Left lung (tissue), 10 donors: ENCODE data around the gene CHFR. TPM values are rescaled to one million over a fixed set of nuclear protein-coding genes. Genes with fewer than 3 reads are reported as not detected.

Experiments used
- ATAC-seq: fragments of 200-7000 bp; cut with Tn5 transposase; one replicate; pipeline ENCODE4 v1.9.1; 2020; ENCODE audit warnings: moderate library complexity
- DNase-seq, 4 donors: peaks; one replicate each; pipeline ENCODE4 v3.0.0-alpha.2; 2013 to 2020
- H3K27ac ChIP-seq, 2 donors: fragments of 200-600 bp; sonication (generic) in 1 of 2; one replicate each; pipeline versions ENCODE4 v1.5.0 to v1.8.0; 2020 to 2021
- H3K27me3 ChIP-seq, 2 donors: fragments of 200-600 bp; sonication (generic) in 1 of 2; one replicate each; pipeline versions ENCODE4 v1.5.0 to v1.8.0; 2020 to 2021
- H3K36me3 ChIP-seq, 2 donors: fragments of 200-600 bp; sonication (generic) in 1 of 2; one replicate each; pipeline versions ENCODE4 v1.5.0 to v1.8.0; 2020 to 2021
- H3K4me1 ChIP-seq, 2 donors: fragments of 200-600 bp; one replicate each; pipeline ENCODE4 v1.8.0; 2021
- H3K4me3 ChIP-seq, 2 donors: fragments of 200-600 bp; sonication (generic) in 1 of 2; one replicate each; pipeline versions ENCODE4 v1.5.0 to v1.8.0; 2020 to 2021; ENCODE audit warnings: mild to moderate bottlenecking in 1 of 2
- H3K9me3 ChIP-seq, 2 donors: fragments of 200-600 bp; sonication (generic) in 1 of 2; one replicate each; pipeline versions ENCODE4 v1.5.0 to v1.8.0; 2020 to 2021
- intact Hi-C, 2 donors: fragments of 100-400 bp; cut with DNase I; formaldehyde crosslinking; loops; one replicate each; pipeline versions ENCODE4 v1.11.2 to v1.14.2; 2022
- polyA plus RNA-seq, 6 donors: library from polyadenylated mRNA; unstranded; fragments of 120-200 nt; gene quantifications; one replicate each; pipeline ENCODE4 v1.2.1, GENCODE V29; 2013; ENCODE audit not compliant: insufficient read length in 6 of 6
- total RNA-seq, 2 donors: library from RNA; stranded (reverse); fragmentation: NEBNext Ultra II Directional; extraction: Animal tissue kit (Norgen Biotek cat#: 25700); gene quantifications; one replicate each; pipeline ENCODE4 v1.2.1, GENCODE V29; 2021
- TF ChIP-seq, protein P1 (sequence below), 2 donors: fragments of 200-600 bp; sonication (generic) in 1 of 2; IDR thresholded peaks; one replicate each; pipeline versions ENCODE4 v1.5.0 to v1.8.0; 2021; ENCODE audit warnings: antibody characterized with exemption in 2 of 2
- donor health status: DM: no; HTN: yes; CAD: no.
- donor health status: DM: no; HTN: no; CAD: no.

The CHFR gene
- total and polyA plus RNA-seq, 8 donors = 21.0 to 62.6 (median 26.4) TPM

DNA sequence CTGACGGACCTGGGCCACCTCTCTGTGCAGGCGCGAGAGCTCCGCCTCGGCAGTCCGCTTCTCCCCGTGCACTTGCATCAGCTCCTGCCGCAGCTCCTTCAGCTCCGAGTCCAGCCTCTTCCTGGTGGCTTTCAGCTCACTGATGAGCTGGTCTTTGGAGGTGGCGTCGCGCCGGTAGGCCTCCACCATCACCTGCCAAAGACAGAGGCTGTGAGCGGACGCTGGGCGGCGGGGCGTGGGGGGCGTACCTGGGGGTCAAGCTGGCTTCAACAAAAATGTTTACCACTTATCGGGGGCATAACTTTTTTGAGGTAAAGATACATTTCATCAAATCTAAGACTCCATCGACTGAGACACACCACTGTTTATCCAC, 98.3 kb downstream of the CHFR start:
- Histone ChIP-seq H3K9me3 (no peaks in the 10 kb centered on the region), H3K27ac (no peak overlapping the region), H3K36me3 (peaks cover 0 to 82% of the 10 kb centered on the region in 2 donors), H3K27me3 (no peaks in the 10 kb centered on the region), H3K4me1 (no peaks in the 10 kb centered on the region), H3K4me3 (no peak overlapping the region)
- intact Hi-C loops = no loop called here
- DNase-seq (no peak), ATAC-seq (no peak)
- TF ChIP-seq, protein P1, sequence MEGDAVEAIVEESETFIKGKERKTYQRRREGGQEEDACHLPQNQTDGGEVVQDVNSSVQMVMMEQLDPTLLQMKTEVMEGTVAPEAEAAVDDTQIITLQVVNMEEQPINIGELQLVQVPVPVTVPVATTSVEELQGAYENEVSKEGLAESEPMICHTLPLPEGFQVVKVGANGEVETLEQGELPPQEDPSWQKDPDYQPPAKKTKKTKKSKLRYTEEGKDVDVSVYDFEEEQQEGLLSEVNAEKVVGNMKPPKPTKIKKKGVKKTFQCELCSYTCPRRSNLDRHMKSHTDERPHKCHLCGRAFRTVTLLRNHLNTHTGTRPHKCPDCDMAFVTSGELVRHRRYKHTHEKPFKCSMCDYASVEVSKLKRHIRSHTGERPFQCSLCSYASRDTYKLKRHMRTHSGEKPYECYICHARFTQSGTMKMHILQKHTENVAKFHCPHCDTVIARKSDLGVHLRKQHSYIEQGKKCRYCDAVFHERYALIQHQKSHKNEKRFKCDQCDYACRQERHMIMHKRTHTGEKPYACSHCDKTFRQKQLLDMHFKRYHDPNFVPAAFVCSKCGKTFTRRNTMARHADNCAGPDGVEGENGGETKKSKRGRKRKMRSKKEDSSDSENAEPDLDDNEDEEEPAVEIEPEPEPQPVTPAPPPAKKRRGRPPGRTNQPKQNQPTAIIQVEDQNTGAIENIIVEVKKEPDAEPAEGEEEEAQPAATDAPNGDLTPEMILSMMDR (IDR thresholded peaks at IDR 0.05) = no peak

DNA sequence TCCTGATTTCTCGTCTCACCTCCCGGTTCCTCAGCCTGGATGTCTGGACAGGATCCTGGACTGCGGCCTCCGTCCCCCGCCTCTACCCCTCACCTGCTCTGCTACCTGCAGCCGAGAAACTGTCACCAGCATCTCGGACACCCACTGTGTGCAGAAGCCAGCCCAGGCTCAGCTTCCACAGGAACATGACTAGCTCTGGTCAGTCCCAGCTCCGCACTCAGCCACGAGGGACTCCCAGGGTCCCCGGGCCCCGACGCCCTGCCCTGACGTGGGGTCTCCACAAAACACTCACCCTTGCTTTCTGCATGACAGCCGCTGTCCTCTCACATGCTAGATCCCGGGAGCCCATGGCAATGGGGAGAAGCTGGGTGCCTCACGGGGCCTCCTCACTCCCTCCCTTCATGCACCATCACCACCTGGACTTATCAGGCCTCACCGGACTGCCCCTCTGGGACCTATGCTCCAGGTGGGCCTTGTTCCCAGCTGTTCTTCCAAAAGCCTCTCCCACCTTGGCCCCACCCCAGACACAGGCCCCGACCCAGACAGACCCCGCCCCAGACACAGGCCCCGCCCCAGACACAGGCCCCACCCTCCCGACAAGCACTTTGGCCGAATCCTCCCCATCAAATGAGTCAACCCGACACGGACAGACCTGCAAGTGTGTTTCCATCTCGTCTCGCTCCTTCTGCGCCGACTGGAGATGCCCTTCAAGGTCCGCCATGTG, 98.9 kb downstream of the CHFR start:
- Histone ChIP-seq H3K27me3 (no peaks in the 10 kb centered on the region), H3K4me1 (no peaks in the 10 kb centered on the region), H3K9me3 (no peaks in the 10 kb centered on the region), H3K27ac (no peak overlapping the region), H3K4me3 (no peak overlapping the region), H3K36me3 (peaks cover 0 to 82% of the 10 kb centered on the region in 2 donors)
- ATAC-seq (no peak), DNase-seq (peak in 1 of 4 donors; percentile 53)
- TF ChIP-seq, protein P1 (IDR thresholded peaks at IDR 0.05) = no peak
- intact Hi-C loops = no loop called here

DNA sequence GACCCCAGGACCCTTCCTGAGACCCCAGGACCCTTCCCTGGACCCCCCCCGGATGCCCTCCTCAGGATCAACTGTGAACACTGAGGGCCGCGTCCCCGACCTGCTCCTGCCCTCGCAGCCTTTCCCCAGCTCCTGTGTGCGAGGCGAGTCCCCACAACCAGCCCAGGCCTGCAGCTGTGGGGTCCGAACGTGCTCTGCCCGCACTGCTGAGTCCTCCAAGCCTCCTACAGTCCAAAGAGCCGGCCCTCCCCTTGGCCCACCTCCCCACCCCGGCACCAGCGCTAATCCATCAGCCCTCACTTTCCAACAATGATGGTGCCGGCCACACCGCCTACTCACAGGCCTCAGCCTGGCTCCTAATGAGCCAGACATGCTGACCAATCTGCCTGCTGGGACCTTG, 99.5 kb downstream of the CHFR start:
- Histone ChIP-seq H3K27ac (no peak overlapping the region), H3K36me3 (peaks cover 0 to 87% of the 10 kb centered on the region in 2 donors), H3K4me3 (no peak overlapping the region), H3K4me1 (no peaks in the 10 kb centered on the region), H3K9me3 (no peaks in the 10 kb centered on the region), H3K27me3 (no peaks in the 10 kb centered on the region)
- TF ChIP-seq, protein P1 (IDR thresholded peaks at IDR 0.05) = no peak
- ATAC-seq (no peak), DNase-seq (peak in 1 of 4 donors; percentile 53)
- intact Hi-C loops = no loop called here

DNA sequence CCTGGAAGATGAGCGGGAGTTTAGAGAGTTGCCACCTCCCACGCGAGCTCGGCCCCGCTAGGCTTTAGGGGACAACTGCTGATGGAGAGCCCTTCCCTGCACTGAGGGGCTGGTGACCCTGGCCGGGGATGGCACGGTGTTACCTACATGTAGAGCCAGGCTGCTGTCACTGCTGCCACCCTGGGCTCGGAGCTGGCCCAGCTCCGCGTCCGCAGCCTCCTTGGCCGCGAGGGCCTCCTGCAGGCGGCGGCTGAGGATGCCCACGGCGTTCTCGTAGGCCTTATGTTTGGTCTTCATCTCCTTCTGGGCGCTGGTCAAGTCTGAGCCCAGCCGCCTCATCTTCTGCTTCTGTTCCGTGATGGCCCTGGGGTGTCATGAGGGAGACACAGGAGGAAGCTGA, 101.2 kb downstream of the CHFR start:
- Histone ChIP-seq H3K4me3 (no peak overlapping the region), H3K27ac (no peak overlapping the region), H3K36me3 (peaks cover 0 to 95% of the 10 kb centered on the region in 2 donors), H3K9me3 (no peaks in the 10 kb centered on the region), H3K4me1 (no peaks in the 10 kb centered on the region), H3K27me3 (no peaks in the 10 kb centered on the region)
- DNase-seq = no peak
- intact Hi-C loops = no loop called here
- TF ChIP-seq, protein P1 (IDR thresholded peaks at IDR 0.05) = no peak
- no peak for ATAC-seq

DNA sequence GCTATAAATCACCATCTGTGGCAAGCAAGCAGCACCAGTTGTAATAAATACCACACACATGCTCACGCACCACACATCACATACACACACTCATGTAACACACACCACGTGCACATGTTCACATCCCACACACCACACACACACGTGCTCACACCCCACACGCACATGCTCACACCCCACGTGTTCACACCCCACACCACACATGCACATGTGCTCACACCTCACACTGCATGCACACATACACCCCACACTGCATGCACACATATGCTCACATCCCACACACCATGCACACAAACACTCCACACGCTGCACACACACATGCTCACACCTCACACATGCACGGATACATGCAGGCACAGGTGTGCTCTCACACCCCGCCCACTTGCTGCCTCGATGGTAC, 102.8 kb downstream of the CHFR start:
- Histone ChIP-seq H3K4me1 (no peaks in the 10 kb centered on the region), H3K9me3 (no peaks in the 10 kb centered on the region), H3K27ac (no peak overlapping the region), H3K36me3 (peaks cover 0 to 95% of the 10 kb centered on the region in 2 donors), H3K4me3 (no peak overlapping the region), H3K27me3 (no peaks in the 10 kb centered on the region)
- TF ChIP-seq, protein P1 (IDR thresholded peaks at IDR 0.05) = no peak
- ATAC-seq (no peak), DNase-seq (no peak)
- intact Hi-C loops = no loop called here
